ENCODE data around the gene ZDHHC21. TPM values are rescaled to one million over a fixed set of nuclear protein-coding genes. Genes with fewer than 3 reads are reported as not detected.

The ZDHHC21 gene
- total and polyA plus RNA-seq, 9 of the 15 experiments (the other 6 are each of a cell fraction or from before 2014, with no cell fraction given) = 0.10 to 1.9 (median 1.00) TPM

DNA sequence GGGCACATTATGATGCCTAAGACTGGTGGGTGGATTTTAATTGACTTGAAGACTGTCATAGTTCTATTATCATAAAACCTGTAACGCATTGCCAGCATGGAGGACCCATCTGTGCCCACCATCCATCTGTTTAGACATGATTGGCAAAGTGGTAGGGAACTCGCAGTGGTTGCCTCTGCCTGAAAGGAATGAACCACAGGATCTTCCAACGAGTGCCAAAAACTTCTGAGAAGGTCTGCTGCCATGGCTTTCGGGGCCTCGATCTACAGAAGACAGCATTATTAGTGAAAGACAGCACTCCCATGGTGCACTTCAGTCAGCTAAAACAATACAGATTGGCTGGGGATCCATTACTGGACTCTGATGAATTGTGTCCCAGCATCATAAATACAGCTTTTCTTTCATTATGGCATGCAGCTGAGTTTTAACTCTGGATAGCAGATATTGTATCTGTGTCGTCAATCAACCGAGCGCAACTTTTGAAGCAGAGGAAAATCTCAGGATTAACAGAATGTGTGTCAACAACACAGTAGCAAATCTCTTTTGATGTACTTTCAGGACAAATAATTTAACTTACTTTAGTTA, 74.3 kb downstream of the ZDHHC21 start:
- no peaks in the 10 kb centered on the region for H3K36me3 ChIP-seq (ENCODE audit: control insufficient read depth, insufficient read depth, low read length)
- in situ Hi-C loops (cut with MboI) = no loop called here
- H3K9ac ChIP-seq (ENCODE audit: insufficient read depth in 1 of 2, low read depth in 2 of 2, low read length in 2 of 2) = no peak overlapping the region
- TF ChIP-seq, protein P1, sequence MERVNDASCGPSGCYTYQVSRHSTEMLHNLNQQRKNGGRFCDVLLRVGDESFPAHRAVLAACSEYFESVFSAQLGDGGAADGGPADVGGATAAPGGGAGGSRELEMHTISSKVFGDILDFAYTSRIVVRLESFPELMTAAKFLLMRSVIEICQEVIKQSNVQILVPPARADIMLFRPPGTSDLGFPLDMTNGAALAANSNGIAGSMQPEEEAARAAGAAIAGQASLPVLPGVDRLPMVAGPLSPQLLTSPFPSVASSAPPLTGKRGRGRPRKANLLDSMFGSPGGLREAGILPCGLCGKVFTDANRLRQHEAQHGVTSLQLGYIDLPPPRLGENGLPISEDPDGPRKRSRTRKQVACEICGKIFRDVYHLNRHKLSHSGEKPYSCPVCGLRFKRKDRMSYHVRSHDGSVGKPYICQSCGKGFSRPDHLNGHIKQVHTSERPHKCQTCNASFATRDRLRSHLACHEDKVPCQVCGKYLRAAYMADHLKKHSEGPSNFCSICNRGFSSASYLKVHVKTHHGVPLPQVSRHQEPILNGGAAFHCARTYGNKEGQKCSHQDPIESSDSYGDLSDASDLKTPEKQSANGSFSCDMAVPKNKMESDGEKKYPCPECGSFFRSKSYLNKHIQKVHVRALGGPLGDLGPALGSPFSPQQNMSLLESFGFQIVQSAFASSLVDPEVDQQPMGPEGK (CRISPR knock-in tag; IDR thresholded peaks at IDR 0.05; ENCODE audit: borderline replicate concordance) = no peak
- no peak overlapping the region for H3K4me3 ChIP-seq
- no peak overlapping the region for H3K27ac ChIP-seq (ENCODE audit: extremely low read depth, low read depth, low read length)
- no peak for FAIRE-seq
- H3K4me2 ChIP-seq (ENCODE audit: insufficient read depth, low read length) = no peak overlapping the region
- no peak for ATAC-seq
- CTCF ChIA-PET (ENCODE audit: low intra/inter-chr PET ratio) = interaction anchor here (0.6 kb wide), 1 partner anchor 1167 kb away, joined by 3 read pairs; no protein-coding TSS in a partner anchor
- no peaks in the 10 kb centered on the region for H3K9me1 ChIP-seq (ENCODE audit: control insufficient read depth, insufficient read depth, low read length)
- no peaks in the 10 kb centered on the region for H3K79me2 ChIP-seq (ENCODE audit: control insufficient read depth, insufficient read depth, low read length)
- H3K9me3 ChIP-seq (replicated peaks; ENCODE audit: control insufficient read depth, insufficient read depth, low read depth, low read length) = no peaks in the 10 kb centered on the region
- H4K20me1 ChIP-seq (replicated peaks; ENCODE audit: control insufficient read depth, insufficient read depth, low read length) = no peaks in the 10 kb centered on the region
- POLR2A ChIA-PET = interaction anchor here (0.6 to 1.0 kb wide), 2 partner anchors 69 to 94 kb away, joined by 3 read pairs; no protein-coding TSS in a partner anchor
- H3K4me1 ChIP-seq (replicated peaks in 1 of 2; ENCODE audit: control insufficient read depth in 2 of 2, insufficient read depth in 2 of 2, low read length in 2 of 2) = no peaks in the 10 kb centered on the region
- no TSS peak for BruUV-seq (replicated peaks)
- WGBS (ENCODE audit: insufficient coverage, low coverage, missing lambda C conversion rate) = 62% methylated on average over 8 of the region's 8 CpGs
- intact Hi-C loops (cut with micrococcal nuclease) = loop anchor here (5.0 kb wide), 1 partner anchor 152 kb away; no protein-coding TSS in a partner anchor
- H3K27me3 ChIP-seq (ENCODE audit: control insufficient read depth in 2 of 2, insufficient read depth in 2 of 2, low read length in 2 of 2) = no peaks in the 10 kb centered on the region
- H2AFZ ChIP-seq (ENCODE audit: low read depth, low read length) = no peak overlapping the region
- DNase-seq (ENCODE audit: extremely low read depth in 1 of 4, low spot score in 3 of 4) = no peak

All from K562 (cell line).